Stimulated activated CD8-positive, alpha-beta memory T cell treated with anti-CD3 and anti-CD28 coated beads, Interleukin-2, amount 100 ng/mL, for 1 hour (primary cell): ENCODE measurements around the gene SLC22A31.
"Not testable (repeated sequence)": the region's sequence is repeated elsewhere in the genome, so short reads cannot be mapped to it uniquely, and the experiment has no call there.

ENCODE experiments used
- DNase-seq, 2 donors: peaks; one replicate each; pipeline ENCODE4 v3.0.0-alpha.2; 2020; ENCODE audit warnings: low read depth in 2 of 2

The SLC22A31 gene

DNA sequence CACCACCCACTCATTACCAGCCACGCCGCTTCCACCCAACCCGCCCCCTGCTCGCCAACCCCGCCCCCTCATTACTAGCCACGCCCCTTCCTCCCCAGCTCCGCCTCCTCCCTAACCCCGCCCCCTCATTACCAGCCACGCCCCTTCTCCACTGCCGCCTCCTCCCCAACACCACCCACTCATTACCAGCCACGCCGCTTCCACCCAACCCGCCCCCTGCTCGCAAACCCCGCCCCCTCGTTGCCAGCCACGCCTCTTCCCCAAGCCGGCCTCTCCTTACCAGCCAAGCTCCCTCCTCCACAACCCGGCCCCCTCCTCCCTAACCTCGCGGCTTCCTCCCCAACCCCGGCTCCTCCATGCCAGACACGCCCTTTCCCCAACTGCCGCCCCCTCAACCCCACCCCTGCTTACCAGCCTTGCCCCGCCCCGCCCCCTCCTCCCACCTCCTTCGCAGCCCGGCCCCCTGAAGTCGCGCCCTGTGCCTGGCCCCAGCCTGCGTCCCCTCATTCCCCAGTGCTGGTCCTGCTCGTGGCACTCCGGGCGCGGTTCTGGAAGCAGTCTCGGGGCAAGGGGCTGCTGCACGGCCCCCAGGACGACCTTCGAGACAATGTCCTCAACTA is 7.3 kb downstream of the SLC22A31 start:
- DNase-seq, result peak in 1 of 2 donors; percentile 37

- peak in 1 of 2 donors; percentile 39 for DNase-seq
Measured at GRCh38 chr16:89192186-89192955, 8.0 kb downstream of the SLC22A31 start.

- DNase-seq, result no peak
Measured at GRCh38 chr16:89191901-89192185, 8.5 kb downstream of the SLC22A31 start.

DNA sequence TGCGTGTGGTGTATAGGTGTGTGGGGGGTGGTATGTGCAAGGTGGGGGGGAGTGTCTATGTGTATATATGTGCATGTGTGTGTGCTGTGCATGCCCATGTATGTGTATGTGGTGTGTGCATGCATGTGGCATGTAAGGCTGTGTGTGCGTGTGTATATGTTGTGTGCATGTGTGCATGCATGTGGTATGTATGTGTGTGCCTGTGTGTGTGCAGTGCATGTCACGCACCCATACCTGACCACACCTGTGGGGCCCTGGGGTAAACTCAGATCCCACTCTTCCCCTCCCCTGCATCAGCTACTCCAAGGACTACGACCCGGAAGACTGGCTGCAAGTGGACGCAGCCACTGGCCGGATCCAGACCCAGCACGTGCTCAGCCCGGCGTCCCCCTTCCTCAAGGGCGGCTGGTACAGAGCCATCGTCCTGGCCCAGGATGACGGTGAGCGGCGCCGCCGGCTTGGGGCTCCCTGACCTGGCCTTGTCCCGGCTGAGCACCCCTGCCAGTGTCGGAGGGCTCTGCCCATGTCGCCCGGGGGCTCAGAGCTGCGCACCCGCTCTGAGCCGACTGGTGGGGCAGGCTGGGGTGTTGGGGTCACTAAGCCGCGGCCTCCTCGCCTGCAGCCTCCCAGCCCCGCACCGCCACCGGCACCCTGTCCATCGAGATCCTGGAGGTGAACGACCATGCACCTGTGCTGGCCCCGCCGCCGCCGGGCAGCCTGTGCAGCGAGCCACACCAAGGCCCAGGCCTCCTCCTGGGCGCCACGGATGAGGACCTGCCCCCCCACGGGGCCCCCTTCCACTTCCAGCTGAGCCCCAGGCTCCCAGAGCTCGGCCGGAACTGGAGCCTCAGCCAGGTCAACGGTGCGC is 9.1 kb downstream of the SLC22A31 start:
- no peak for DNase-seq

DNA sequence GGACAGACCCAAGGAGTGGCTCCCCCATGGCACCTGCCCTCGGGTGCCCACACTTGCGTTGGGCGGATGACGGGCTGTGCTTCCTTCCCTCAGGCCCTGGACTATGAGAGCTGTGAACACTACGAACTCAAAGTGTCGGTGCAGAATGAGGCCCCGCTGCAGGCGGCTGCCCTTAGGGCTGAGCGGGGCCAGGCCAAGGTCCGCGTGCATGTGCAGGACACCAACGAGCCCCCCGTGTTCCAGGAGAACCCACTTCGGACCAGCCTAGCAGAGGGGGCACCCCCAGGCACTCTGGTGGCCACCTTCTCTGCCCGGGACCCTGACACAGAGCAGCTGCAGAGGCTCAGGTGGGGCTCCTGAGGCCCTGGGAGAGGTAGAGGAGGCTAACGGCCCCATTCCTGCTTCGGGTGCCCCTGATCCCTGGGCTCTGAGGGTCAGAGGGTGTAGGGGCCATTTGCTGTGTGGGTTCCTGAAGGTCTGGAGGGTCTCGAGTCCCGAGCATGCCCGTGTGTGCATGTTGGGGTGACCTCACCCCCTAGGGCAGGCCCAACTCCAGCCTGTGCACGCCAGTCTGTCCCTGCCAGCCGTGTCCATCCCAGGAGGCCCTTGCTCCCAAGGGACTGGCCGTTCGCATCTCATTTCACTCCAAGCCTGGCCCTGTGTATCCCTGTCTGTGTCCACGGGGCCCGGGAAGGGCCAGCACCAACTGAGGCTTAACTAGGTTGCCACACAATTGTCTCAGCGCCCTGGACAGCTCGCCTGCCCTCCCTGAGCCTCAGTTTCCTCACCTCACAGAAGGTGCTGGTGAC is 10.0 kb downstream of the SLC22A31 start:
- no peak for DNase-seq

GRCh38 chr16:89189358-89190025 is 10.8 kb downstream of the SLC22A31 start:
- no peak for DNase-seq

DNA sequence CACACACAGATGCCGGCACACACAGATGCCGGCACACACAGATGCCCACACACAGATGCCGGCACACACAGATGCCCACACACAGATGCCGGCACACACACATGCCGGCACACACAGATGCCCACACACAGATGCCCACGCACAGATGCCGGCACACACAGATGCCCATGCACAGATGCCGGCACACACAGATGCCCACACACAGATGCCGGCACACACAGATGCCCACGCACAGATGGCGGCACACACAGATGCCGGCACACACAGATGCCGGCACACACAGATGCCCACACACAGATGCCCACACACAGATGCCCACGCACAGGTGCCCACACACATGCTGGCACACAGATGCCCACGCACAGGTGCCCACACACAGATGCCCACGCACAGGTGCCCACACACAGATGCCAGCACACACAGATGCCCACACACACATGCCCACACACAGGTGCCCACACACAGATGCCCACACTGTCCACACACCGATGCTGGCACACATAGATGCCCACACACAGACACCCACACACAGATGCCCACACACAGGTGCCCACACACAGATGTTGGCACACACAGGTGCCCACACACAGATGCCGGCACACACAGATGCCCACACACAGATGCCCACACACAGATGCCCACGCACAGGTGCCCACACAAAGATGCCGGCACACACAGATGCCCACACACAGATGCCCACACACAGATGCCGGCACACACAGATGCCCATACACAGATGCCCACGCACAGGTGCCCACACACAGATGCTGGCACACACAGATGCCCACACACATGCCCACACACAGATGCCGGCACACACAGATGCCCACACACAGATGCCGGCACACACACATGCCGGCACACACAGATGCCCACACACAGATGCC is 11.6 kb downstream of the SLC22A31 start:
- DNase-seq, result not testable (repeated sequence)

GRCh38 chr16:89187770-89188392 is 12.5 kb downstream of the SLC22A31 start:
- DNase-seq, result no peak

- DNase-seq, result no peak
Measured at GRCh38 chr16:89187032-89187769, 13.1 kb downstream of the SLC22A31 start.

DNA sequence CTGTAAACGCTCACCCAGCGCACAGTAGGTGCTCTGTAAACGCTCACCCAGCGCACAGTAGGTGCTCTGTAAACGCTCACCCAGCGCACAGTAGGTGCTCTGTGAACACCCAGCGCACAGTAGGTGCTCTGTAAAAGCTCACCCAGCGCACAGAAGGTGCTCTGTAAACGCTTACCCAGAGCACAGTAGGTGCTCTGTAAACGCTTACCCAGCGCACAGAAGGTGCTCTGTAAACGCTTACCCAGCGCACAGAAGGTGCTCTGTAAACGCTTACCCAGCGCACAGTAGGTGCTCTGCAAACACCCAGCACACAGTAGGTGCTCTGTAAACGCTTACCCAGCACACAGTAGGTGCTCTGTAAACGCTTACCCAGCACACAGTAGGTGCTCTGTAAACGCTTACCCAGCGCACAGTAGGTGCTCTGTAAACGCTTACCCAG is 13.7 kb downstream of the SLC22A31 start:
- DNase-seq, result not testable (repeated sequence)

GRCh38 chr16:89185887-89186592 is 14.3 kb downstream of the SLC22A31 start:
- DNase-seq, result not testable (repeated sequence)

DNA sequence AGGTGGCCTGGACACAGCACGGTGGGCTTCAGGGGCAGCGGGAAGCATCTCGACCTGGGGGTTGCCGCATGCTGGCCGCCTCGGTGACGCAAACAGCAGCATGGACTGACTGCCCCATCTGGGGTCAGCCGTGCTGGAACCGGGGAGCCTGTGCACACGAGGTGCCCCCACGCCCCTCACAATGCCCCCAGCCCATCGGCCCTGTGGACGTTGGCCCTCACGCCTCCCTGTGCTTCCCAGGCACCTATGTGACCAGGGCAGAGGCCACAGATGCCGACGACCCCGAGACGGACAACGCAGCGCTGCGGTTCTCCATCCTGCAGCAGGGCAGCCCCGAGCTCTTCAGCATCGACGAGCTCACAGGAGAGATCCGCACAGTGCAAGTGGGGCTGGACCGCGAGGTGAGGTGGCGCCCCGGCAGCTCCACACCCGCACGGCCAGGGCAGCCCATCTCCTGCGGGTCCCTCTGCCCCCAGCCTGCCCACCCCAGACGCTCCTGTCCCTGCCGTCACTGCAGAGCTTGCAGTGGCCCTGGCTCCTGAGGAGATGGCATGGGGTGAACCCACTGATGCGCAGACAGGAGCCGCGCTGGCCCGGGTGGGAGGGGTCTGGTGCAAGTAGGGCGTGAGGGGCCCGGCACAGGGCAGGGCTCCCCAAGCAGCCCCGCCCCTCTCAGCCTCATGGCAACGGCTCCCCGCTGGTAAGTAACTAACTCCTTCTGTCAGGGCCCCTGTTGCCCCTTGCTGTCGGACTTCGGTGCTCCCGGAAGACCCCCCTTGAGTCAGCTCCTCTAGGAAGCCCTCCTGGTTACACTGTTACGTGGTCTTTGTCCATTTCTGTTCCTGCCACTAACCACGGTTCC is 15.2 kb downstream of the SLC22A31 start:
- DNase-seq, result no peak

DNA sequence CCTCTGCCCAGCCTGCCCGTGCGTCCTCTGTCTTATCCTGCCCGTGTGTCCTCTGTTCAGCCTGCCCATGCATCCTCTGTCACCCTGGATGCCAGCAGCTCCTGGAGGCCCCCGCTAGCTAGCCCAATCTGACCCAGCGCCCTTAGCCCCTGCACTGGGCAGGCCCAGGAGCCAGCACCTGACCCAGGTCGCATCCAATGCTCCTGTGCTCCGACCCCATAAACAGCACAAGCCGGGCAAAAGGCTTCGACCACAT is 15.7 kb downstream of the SLC22A31 start:
- no peak for DNase-seq

DNA sequence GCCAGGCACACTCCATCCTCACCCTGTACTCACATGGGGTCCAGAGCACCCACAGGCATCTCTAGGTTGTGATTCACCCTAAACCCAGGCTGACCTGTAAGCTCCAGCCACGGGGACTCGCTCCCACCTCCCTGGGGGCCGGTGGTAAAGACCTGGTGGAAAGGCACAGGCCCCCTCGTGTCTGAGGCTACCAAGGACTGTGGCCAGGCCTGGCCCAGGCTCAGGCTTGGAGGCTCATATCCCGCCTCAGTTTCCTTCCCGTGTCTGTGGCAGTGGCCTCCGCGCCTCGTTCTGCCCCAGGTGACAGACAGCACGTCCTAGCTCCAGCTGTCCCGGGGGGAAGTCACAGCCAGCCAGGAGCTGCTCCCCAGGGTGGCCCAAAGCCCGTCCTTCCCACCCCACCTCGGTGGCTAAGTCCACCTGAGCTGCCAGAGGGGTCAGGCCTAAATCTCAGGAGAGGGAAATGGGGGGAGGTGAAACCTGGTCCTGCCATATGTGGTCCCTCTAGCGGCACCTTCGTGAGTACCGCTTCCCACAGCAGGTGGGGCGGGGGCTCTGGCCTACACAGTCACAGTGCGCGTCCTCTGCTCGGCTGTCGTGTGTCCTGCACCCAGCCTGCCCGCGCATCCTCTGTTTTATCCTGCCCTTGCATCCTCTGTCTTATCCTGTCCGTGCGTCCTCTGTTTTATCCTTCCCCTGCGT is 16.2 kb downstream of the SLC22A31 start:
- no peak for DNase-seq

DNA sequence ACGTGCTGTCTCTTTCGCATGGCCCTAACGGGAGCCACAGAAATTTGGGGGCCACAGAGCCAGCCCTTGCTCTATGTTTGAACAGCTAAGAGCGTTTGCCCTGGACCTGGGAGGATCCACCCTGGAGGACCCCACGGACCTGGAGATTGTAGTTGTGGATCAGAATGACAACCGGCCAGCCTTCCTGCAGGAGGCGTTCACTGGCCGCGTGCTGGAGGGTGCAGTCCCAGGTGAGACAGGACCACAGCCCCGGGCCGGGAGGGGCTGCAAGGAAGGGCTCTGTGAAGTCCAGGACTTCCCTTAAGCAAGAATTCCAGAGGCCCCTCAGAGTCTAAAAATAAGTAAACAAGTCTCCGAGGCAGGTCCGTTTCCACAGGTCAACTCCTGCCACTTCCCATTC is 16.9 kb downstream of the SLC22A31 start:
- DNase-seq, result no peak

DNA sequence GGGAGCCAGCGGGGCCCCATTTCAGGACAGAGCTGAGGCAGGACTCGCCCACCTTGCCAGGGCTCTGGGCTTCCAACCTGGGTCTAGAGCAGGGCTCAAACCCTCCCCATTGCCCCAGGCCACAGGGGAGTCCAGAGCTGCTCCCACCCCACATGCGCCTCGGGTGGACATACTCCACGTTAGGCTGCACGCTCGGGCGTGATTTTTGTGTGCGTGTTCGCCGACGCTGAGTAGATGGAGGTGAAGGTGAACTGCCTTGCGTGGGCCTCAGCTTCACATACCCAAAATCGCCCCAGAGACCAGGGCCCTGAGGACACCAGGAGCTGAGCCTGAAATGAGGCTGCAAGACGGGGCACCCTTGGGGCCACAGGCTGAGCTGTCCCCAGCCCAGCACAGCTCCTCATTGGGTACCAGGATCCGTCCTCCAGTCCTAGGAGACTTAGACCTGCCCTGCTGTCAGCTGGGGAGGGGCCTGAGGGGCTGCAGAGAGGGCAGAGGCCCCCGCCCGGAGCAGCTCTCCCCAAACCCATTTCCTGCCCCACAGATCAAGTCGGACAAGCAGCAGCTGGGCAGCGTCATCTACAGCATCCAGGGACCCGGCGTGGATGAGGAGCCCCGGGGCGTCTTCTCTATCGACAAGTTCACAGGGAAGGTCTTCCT is 20.6 kb downstream of the SLC22A31 start:
- no peak for DNase-seq

GRCh38 chr16:89179148-89179484 is 21.2 kb downstream of the SLC22A31 start:
- no peak for DNase-seq
